PC-9 (cell line): Measurements from ENCODE around the gene RABAC1.

Experiments used
- EZH2 ChIP-seq: fragments of 200-600 bp; sonication (generic); IDR thresholded peaks from 2 replicates; pipeline ENCODE4 v1.8.0; 2017; ENCODE audit warnings: antibody characterized with exemption, low read depth
- TF ChIP-seq, protein P1 (sequence below): fragments of 200-600 bp; sonication (generic); conservative IDR thresholded peaks from 2 replicates; pipeline ENCODE4 v1.6.1; 2017; ENCODE audit warnings: mixed run types, antibody characterized with exemption, mild to moderate bottlenecking, moderate library complexity

DNA sequence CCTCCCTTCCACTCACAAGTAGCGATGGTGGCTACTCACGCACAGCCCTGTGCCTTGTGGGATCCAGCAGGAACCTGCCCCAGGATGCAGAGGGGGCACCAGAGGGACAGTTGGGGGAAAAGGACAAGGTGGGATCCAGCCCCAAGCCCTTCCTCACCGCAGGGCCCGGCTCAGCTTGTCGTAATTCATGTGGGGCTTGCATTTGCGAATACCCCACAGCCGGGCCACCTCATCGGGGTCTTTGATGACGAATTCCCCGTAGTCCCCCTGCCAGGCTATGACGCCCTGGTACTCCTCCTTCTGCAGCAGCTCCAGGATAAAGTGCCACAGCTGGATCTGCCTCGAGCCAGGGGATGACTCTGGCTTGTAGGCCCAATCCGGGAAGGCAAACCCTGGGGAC lies 49.4 kb downstream of the RABAC1 start:
- TF ChIP-seq, protein P1, sequence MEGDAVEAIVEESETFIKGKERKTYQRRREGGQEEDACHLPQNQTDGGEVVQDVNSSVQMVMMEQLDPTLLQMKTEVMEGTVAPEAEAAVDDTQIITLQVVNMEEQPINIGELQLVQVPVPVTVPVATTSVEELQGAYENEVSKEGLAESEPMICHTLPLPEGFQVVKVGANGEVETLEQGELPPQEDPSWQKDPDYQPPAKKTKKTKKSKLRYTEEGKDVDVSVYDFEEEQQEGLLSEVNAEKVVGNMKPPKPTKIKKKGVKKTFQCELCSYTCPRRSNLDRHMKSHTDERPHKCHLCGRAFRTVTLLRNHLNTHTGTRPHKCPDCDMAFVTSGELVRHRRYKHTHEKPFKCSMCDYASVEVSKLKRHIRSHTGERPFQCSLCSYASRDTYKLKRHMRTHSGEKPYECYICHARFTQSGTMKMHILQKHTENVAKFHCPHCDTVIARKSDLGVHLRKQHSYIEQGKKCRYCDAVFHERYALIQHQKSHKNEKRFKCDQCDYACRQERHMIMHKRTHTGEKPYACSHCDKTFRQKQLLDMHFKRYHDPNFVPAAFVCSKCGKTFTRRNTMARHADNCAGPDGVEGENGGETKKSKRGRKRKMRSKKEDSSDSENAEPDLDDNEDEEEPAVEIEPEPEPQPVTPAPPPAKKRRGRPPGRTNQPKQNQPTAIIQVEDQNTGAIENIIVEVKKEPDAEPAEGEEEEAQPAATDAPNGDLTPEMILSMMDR, result no peak
- TF ChIP-seq EZH2, result no peak
